ENCODE measurements around the gene DRC1. TPM values are rescaled to one million over a fixed set of nuclear protein-coding genes. Genes with fewer than 3 reads are reported as not detected.

DRC1 gene
- total RNA-seq, 1 experiment from 2014 or later = not detected

DNA sequence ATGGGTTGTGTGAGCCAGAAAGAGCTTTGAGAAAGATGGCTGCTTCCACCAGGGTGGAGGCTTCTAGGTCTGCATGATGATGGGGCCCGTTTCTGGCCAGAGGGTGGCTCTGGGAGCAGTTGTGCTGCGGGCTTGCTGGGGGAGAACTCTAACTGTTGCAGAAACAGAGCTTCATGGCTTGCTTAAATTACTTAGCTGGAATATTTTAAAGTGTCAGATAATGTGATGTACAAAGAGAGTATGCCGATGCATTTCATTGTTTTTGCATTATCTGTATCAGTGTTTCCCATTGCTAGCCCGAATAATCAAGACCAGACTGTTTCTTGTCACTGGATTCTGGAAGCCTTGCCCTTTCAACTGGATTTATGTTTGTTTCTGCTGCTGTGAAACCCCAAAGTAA, 6.3 kb upstream of the DRC1 start:
- Histone ChIP-seq H2AFZ (ENCODE audit: low read depth, low read length, poor library complexity, severe bottlenecking) (no peak overlapping the region), H3K27me3 (ENCODE audit: insufficient read depth, low read length) (no peaks in the 10 kb centered on the region), H3K4me3 (replicated peaks in 1 of 2; ENCODE audit: low read depth in 1 of 2, low read length in 2 of 2) (no peak overlapping the region), H3K4me1 (ENCODE audit: control insufficient read depth in 1 of 2, insufficient read depth in 2 of 2, low read length in 2 of 2) (no peaks in the 10 kb centered on the region), H3K9me3 (ENCODE audit: control insufficient read depth in 1 of 2, insufficient read depth in 1 of 2, low read depth in 1 of 2, low read length in 2 of 2) (no peaks in the 10 kb centered on the region), H3K27ac (ENCODE audit: low read depth, low read length) (no peak overlapping the region), H3K9ac (ENCODE audit: low read length) (no peak overlapping the region), H3K79me2 (ENCODE audit: insufficient read depth, low read length) (no peaks in the 10 kb centered on the region), H4K20me1 (ENCODE audit: insufficient read depth) (no peaks in the 10 kb centered on the region; the same call in 1 of the 2 replicates), H3K4me2 (ENCODE audit: low read length) (no peak overlapping the region), H3K36me3 (ENCODE audit: control insufficient read depth in 1 of 2, insufficient read depth in 2 of 2, low read length in 2 of 2) (0 out of 4 replicates have a peak, but pooled peaks cover 3% of the 10 kb centered on the region in 2 experiments), H3K9me2 (ENCODE audit: insufficient read depth) (no peaks in the 10 kb centered on the region)
- TF ChIP-seq, protein P1, sequence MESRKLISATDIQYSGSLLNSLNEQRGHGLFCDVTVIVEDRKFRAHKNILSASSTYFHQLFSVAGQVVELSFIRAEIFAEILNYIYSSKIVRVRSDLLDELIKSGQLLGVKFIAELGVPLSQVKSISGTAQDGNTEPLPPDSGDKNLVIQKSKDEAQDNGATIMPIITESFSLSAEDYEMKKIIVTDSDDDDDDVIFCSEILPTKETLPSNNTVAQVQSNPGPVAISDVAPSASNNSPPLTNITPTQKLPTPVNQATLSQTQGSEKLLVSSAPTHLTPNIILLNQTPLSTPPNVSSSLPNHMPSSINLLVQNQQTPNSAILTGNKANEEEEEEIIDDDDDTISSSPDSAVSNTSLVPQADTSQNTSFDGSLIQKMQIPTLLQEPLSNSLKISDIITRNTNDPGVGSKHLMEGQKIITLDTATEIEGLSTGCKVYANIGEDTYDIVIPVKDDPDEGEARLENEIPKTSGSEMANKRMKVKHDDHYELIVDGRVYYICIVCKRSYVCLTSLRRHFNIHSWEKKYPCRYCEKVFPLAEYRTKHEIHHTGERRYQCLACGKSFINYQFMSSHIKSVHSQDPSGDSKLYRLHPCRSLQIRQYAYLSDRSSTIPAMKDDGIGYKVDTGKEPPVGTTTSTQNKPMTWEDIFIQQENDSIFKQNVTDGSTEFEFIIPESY (IDR thresholded peaks at IDR 0.05; ENCODE audit: extremely low read depth, insufficient replicate concordance, low read length) = no peak
- TF ChIP-seq EGR1 (IDR thresholded peaks at IDR 0.05; ENCODE audit: low read depth) (no peak), ELF1 (IDR thresholded peaks at IDR 0.05; ENCODE audit: borderline replicate concordance, low read depth) (no peak), TCF7L2 (IDR thresholded peaks at IDR 0.05; ENCODE audit: borderline replicate concordance, extremely low read depth, insufficient read depth, insufficient read length) (no peak)
- TF ChIP-seq, protein P2, sequence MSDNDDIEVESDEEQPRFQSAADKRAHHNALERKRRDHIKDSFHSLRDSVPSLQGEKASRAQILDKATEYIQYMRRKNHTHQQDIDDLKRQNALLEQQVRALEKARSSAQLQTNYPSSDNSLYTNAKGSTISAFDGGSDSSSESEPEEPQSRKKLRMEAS (IDR thresholded peaks at IDR 0.05) = no peak
- DNase-seq (ENCODE audit: low read depth, low spot score) = no peak
- intact Hi-C loops (cut with micrococcal nuclease) = no loop called here
- RAD21 ChIA-PET (ENCODE audit: low non-redundant PET in 1 of 2, low total read pairs in 2 of 2, uncharacterized antibody in 2 of 2, unreplicated experiment in 2 of 2) = no interaction called here
- no TSS peak for BruUV-seq (replicated peaks)
- CTCF ChIA-PET = no interaction called here
- ATAC-seq = no peak
- POLR2A ChIA-PET = no interaction called here

DNA sequence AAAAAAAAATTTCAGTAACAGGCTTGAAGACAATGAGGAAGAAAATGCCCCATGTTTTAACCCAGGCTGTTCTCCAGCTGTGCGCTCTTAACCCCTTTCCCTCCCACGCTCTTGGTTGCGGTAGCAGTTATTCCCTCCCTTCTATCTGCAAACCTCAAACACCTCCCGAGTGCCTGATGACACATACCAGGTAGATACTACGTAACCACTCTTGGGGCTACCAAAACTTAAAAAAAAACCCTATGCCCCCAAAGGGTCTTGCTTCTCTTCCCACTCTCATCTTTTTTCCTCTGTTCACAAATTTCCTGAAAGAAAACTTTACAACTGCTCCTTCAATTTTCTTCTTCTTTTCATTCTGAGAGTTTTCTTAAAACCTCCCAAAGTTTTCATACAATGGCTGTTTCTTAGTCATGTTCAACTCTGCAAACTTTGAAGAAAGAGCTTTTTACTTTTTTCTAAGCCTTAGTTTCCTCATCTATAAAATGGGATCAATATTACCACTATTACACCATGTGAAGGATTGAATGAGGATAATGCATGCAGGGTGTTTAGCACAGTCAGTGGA, 4.9 kb upstream of the DRC1 start:
- Histone ChIP-seq H3K36me3 (ENCODE audit: control insufficient read depth in 1 of 2, insufficient read depth in 2 of 2, low read length in 2 of 2) (0 out of 4 replicates have a peak, but pooled peaks cover 2 to 3% of the 10 kb centered on the region in 2 experiments), H3K9ac (ENCODE audit: low read length) (no peak overlapping the region), H2AFZ (ENCODE audit: low read depth, low read length, poor library complexity, severe bottlenecking) (no peak overlapping the region), H3K79me2 (ENCODE audit: insufficient read depth, low read length) (no peaks in the 10 kb centered on the region), H3K4me3 (replicated peaks in 1 of 2; ENCODE audit: low read depth in 1 of 2, low read length in 2 of 2) (no peak overlapping the region), H3K4me1 (ENCODE audit: control insufficient read depth in 1 of 2, insufficient read depth in 2 of 2, low read length in 2 of 2) (no peaks in the 10 kb centered on the region), H4K20me1 (ENCODE audit: insufficient read depth) (no peaks in the 10 kb centered on the region; the same call in 1 of the 2 replicates), H3K9me2 (ENCODE audit: insufficient read depth) (no peaks in the 10 kb centered on the region), H3K27me3 (ENCODE audit: insufficient read depth, low read length) (no peaks in the 10 kb centered on the region), H3K9me3 (ENCODE audit: control insufficient read depth in 1 of 2, insufficient read depth in 1 of 2, low read depth in 1 of 2, low read length in 2 of 2) (no peaks in the 10 kb centered on the region), H3K27ac (ENCODE audit: low read depth, low read length) (no peak overlapping the region), H3K4me2 (ENCODE audit: low read length) (no peak overlapping the region)
- ATAC-seq (no peak), DNase-seq (ENCODE audit: low read depth, low spot score) (no peak)
- RAD21 ChIA-PET (ENCODE audit: low non-redundant PET in 1 of 2, low total read pairs in 2 of 2, uncharacterized antibody in 2 of 2, unreplicated experiment in 2 of 2) = no interaction called here
- CTCF ChIA-PET = no interaction called here
- BruUV-seq (replicated peaks) = no TSS peak
- TF ChIP-seq SIN3A (IDR thresholded peaks at IDR 0.05; ENCODE audit: low read depth) = no peak
- TF ChIP-seq, protein P3, sequence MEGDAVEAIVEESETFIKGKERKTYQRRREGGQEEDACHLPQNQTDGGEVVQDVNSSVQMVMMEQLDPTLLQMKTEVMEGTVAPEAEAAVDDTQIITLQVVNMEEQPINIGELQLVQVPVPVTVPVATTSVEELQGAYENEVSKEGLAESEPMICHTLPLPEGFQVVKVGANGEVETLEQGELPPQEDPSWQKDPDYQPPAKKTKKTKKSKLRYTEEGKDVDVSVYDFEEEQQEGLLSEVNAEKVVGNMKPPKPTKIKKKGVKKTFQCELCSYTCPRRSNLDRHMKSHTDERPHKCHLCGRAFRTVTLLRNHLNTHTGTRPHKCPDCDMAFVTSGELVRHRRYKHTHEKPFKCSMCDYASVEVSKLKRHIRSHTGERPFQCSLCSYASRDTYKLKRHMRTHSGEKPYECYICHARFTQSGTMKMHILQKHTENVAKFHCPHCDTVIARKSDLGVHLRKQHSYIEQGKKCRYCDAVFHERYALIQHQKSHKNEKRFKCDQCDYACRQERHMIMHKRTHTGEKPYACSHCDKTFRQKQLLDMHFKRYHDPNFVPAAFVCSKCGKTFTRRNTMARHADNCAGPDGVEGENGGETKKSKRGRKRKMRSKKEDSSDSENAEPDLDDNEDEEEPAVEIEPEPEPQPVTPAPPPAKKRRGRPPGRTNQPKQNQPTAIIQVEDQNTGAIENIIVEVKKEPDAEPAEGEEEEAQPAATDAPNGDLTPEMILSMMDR (IDR thresholded peaks at IDR 0.05 in 2 of 3, conservative IDR thresholded peaks at IDR 0.05 in 1 of 3; ENCODE audit: borderline replicate concordance in 1 of 3, insufficient read depth in 1 of 3, low read depth in 2 of 3, low read length in 2 of 3) = no peak
- TF ChIP-seq RAD21 (IDR thresholded peaks at IDR 0.05; ENCODE audit: low read depth) = no peak
- intact Hi-C loops (cut with micrococcal nuclease) = no loop called here
- POLR2A ChIA-PET = no interaction called here
